Tibial nerve (tissue), 4 donors: Measurements from ENCODE around the gene RPL22L1. TPM values are rescaled to one million over a fixed set of nuclear protein-coding genes. Genes with fewer than 3 reads are reported as not detected.

ENCODE experiments used
- DNase-seq, 2 donors: peaks; one replicate each; pipeline ENCODE4 v3.0.0-alpha.2; 2019; ENCODE audit warnings: low spot score in 2 of 2
- H3K27ac ChIP-seq, 4 donors: fragments of 200-600 bp; sonication (generic) in 3 of 4; one replicate each; pipeline ENCODE4 v1.5.1; 2017 to 2019; ENCODE audit warnings: mild to moderate bottlenecking in 1 of 4
- H3K27me3 ChIP-seq, 2 donors: fragments of 200-600 bp; sonication (generic) in 1 of 2; one replicate each; pipeline versions ENCODE4 v1.5.1 to v1.6.0; 2017 to 2019
- H3K36me3 ChIP-seq, 3 donors: fragments of 200-600 bp; sonication (generic); one replicate each; pipeline ENCODE4 v1.5.1; 2018 to 2019
- H3K4me1 ChIP-seq, 4 donors: fragments of 200-600 bp; sonication (generic) in 3 of 4; one replicate each; pipeline ENCODE4 v1.5.1; 2017 to 2019
- H3K4me3 ChIP-seq, 4 donors: fragments of 200-600 bp; sonication (generic) in 3 of 4; one replicate each; pipeline ENCODE4 v1.5.1; 2017 to 2019; ENCODE audit warnings: mild to moderate bottlenecking in 1 of 4, moderate library complexity in 1 of 4
- H3K9me3 ChIP-seq, 4 donors: fragments of 200-600 bp; sonication (generic) in 3 of 4; one replicate each; pipeline ENCODE4 v1.5.1; 2017 to 2019
- CTCF ChIP-seq, 5 experiments: fragments of 200-600 bp in 3 of 5; fragments of 450-650 bp in 2 of 5; sonication (generic) in 3 of 5; IDR thresholded peaks; one replicate each; pipeline ENCODE4 v1.5.1; 2016 to 2019; ENCODE audit warnings: antibody characterized with exemption in 5 of 5, mild to moderate bottlenecking in 3 of 5, moderate library complexity in 2 of 5
- EP300 ChIP-seq, 2 donors: sonication (generic); formaldehyde crosslinking; IDR thresholded peaks; one replicate each; pipeline ENCODE4 v1.6.1; 2017; ENCODE audit warnings: antibody characterized with exemption in 2 of 2, mild to moderate bottlenecking in 1 of 2
- POLR2A ChIP-seq, 2 donors: fragments of 450-650 bp; IDR thresholded peaks; one replicate each; pipeline ENCODE4 v1.6.1; 2017; ENCODE audit warnings: antibody characterized with exemption in 2 of 2, mild to moderate bottlenecking in 2 of 2, moderate library complexity in 2 of 2
- WGBS, 2 donors: methylation state at CpG; one replicate each; pipeline ENCODE4 v1.1.5; 2018; 5-methylcytosine and 5-hydroxymethylcytosine counted together
- total RNA-seq, 4 donors: library from RNA; depleted of rRNA; stranded (reverse); fragments of >200 nt; gene quantifications; one replicate each; pipeline ENCODE4 v1.1.0, GENCODE V29; 2016

RPL22L1 gene
- 10 to 100 TPM; 59.0 to 96.6 (median 88.2) TPM for total RNA-seq

- no peaks in the 10 kb centered on the region for H3K27me3 ChIP-seq
- H3K4me1 ChIP-seq: peaks cover 0 to 28% (median 25%) of the 10 kb centered on the region in 4 donors
- TF ChIP-seq EP300 (IDR thresholded peaks at IDR 0.05) (peak; percentile 36 to 99), POLR2A (IDR thresholded peaks at IDR 0.05) (peak; percentile 80 to 88), CTCF (IDR thresholded peaks at IDR 0.05) (peak in 2 of 5 experiments; percentile 30 to 39)
- peak within 1 kb of the TSS; percentile 63 to 74 (median 68) for H3K4me3 ChIP-seq
- 0 to 1% methylated on average over 44 to 59 of the region's 59 CpGs for WGBS, 2 donors
- H3K9me3 ChIP-seq: peaks cover 0 to 8% (median 0%) of the 10 kb centered on the region in 4 donors
- DNase-seq: peak; percentile 91 to 94
- peaks cover 0 to 25% (median 12%) of the 10 kb centered on the region in 3 donors for H3K36me3 ChIP-seq
- H3K27ac ChIP-seq: peak within 1 kb of the TSS; percentile 75 to 93 (median 84)
Observed at GRCh38 chr3:170869645-170870593, at the start of gene RPL22L1. Gene RPL22L1 (minus strand): TSS chr3:170870195. CDS start chr3:170870167, 28 bp downstream.

- H3K36me3 ChIP-seq: peaks cover 0 to 13% (median 0%) of the 10 kb centered on the region in 3 donors
- TF ChIP-seq POLR2A (IDR thresholded peaks at IDR 0.05) (no peak), CTCF (IDR thresholded peaks at IDR 0.05) (no peak), EP300 (IDR thresholded peaks at IDR 0.05) (no peak)
- DNase-seq: no peak
- no peak overlapping the region for H3K4me3 ChIP-seq
- peaks cover 0 to 58% (median 4%) of the 10 kb centered on the region in 4 donors for H3K9me3 ChIP-seq
- H3K27ac ChIP-seq: no peak overlapping the region
- 83% methylated on average over 4 of the region's 4 CpGs for WGBS, 2 donors
- no peaks in the 10 kb centered on the region for H3K4me1 ChIP-seq
- H3K27me3 ChIP-seq: no peaks in the 10 kb centered on the region
Observed at GRCh38 chr3:170918715-170919114, 48.7 kb upstream of the RPL22L1 start.

GRCh38 chr3:170914690-170915089 is 44.7 kb upstream of the RPL22L1 start:
- Histone ChIP-seq H3K27ac (no peak overlapping the region), H3K27me3 (no peaks in the 10 kb centered on the region), H3K4me3 (no peak overlapping the region), H3K36me3 (peaks cover 0 to 13% (median 0%) of the 10 kb centered on the region in 3 donors), H3K9me3 (peaks cover 0 to 50% (median 5%) of the 10 kb centered on the region in 4 donors), H3K4me1 (no peaks in the 10 kb centered on the region)
- WGBS, 2 donors: 59 to 68% methylated on average over 1 of the region's 1 CpG
- TF ChIP-seq EP300 (IDR thresholded peaks at IDR 0.05) (no peak), CTCF (IDR thresholded peaks at IDR 0.05) (no peak)
- no peak for DNase-seq

GRCh38 chr3:170914212-170914611 is 44.2 kb upstream of the RPL22L1 start:
- no peak overlapping the region for H3K4me3 ChIP-seq
- WGBS, 2 donors: 86 to 90% methylated on average over 5 of the region's 5 CpGs
- H3K27me3 ChIP-seq: no peaks in the 10 kb centered on the region
- DNase-seq: no peak
- H3K4me1 ChIP-seq: peaks cover 0 to under 1% (median 0%) of the 10 kb centered on the region in 4 donors
- TF ChIP-seq POLR2A (IDR thresholded peaks at IDR 0.05): no peak
- no peak for TF ChIP-seq EP300 (IDR thresholded peaks at IDR 0.05)
- TF ChIP-seq CTCF (IDR thresholded peaks at IDR 0.05): no peak
- H3K9me3 ChIP-seq: peaks cover 0 to 50% (median 5%) of the 10 kb centered on the region in 4 donors
- no peak overlapping the region for H3K27ac ChIP-seq
- peaks cover 0 to 8% (median 0%) of the 10 kb centered on the region in 3 donors for H3K36me3 ChIP-seq

GRCh38 chr3:170911051-170911450 is 41.1 kb upstream of the RPL22L1 start:
- Histone ChIP-seq H3K4me1 (peaks cover 0 to 21% (median 9%) of the 10 kb centered on the region in 4 donors), H3K27me3 (no peaks in the 10 kb centered on the region), H3K27ac (no peak overlapping the region), H3K9me3 (peaks cover 0 to 32% (median 1%) of the 10 kb centered on the region in 4 donors), H3K4me3 (no peak overlapping the region), H3K36me3 (no peaks in the 10 kb centered on the region)
- WGBS, 2 donors: 90 to 91% methylated on average over 3 of the region's 3 CpGs
- TF ChIP-seq CTCF (IDR thresholded peaks at IDR 0.05) (no peak), EP300 (IDR thresholded peaks at IDR 0.05) (no peak), POLR2A (IDR thresholded peaks at IDR 0.05) (no peak)
- no peak for DNase-seq
